ENCODE data around the gene SRGAP2B.
"Not testable (repeated sequence)": the region's sequence is repeated elsewhere in the genome, so short reads cannot be mapped to it uniquely, and the experiment has no call there.

SRGAP2B gene

DNA sequence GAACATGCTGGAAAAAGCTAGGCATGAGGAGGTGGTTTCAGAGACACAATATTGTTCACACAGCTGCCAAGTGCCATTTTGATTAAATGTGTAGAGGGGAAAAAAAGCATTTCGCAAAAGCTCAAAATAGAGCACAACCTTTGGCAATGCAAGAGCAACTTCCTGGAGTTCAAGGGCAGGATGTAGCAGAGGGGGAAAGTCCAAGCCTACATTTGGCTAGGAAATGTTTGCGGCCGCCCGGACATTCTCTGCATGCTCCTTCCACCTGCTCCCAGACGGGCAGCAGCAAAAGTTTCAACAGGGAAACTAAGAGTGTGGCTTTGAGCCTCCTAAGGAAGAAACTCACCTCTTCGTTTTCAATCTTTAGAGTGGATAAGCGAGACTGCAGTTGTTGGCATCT, 202.1 kb downstream of the SRGAP2B start:
- DNase-seq = not testable (repeated sequence)

DNA sequence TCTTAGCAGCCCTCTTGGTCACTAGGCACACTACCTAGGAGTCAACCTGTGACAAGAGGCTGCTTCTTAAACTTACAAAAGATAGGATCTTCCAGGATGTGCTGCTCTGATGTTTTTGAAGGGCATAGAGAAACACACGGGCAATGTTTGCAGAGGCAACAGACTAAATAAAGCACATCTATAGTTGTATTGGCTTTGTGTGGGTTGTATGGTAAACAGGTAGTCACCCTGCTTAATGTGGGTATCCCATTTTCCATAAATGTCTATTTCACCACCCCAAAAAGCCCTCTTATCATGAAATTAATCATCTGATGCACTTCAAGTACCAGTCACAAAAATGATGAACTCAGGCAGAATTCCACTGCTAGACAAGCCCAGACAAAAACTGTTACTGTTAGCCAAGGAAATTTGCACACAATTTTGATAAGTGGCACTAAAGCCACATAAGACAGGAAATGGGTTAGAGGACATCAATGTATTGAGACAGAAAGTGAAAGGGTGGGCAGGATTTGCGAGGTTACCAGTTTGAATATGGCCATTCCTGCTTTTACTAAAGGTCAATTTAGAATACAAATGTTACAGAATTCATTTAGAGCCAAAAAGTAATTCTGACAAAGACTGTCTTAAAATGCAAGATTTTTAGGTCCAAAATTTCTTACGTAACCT, 205.5 kb downstream of the SRGAP2B start:
- DNase-seq = not testable (repeated sequence)

DNA sequence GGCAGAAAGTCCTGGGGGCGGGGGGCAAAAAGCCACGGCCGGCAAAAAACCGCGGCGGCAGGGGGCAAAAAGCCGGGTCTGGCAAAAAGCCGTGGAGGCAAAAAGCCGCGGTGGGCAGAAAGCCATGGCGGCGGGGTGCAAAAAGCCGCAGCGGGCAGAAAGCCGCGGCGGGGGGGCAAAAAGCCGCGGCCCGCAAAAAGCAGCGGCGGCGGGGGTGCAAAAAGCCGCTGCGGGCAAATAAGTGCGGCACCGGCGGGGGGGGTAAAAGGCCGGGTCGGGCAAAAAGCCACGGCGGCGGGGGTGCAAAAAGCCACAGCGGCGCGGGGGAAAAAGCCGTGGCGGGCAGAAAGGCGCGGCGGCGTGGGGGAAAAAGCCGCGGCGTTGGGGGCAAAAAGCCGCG, 212.1 kb downstream of the SRGAP2B start:
- not testable (repeated sequence) for DNase-seq

DNA sequence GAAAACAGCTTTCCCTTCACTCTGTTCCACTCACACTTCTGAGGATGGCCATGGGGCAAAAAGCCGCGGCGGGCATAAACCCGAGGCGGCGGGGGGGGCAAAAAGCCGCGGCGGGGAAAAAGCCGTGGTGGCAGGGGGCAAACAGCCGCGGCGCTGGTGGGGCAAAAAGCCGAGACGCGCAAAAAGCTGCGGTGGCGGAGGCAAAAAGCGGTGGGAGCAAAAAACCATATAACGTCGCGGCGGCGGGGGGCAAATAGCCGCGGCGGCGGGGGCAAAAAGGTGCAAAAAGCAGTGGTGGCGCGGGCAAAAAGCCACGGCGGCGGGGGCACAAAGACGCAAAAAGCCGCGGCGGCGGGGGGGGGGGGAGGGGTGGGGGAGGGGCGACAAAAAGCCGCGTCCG, 212.8 kb downstream of the SRGAP2B start:
- DNase-seq = not testable (repeated sequence)

DNA sequence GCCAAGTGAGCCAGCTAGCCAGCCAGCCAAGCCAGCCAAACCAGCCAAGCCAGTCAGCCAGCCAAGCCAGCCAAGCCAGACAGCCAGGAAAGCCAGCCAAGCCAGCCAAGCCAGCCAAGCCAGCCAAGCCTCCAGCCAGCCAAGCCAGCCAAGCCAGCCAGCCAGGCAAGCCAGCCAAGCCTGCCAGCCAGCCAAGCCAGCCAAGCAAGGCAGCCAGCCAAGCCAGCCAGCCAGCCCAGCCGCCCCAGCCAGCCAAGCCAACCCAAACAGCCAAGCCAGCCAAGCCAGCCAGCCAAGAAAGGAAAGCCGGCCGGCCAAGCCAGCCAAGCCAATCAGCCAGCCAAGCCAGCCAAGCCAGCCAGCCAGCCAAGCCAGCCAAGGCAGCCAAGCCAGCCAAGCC, 236.5 kb downstream of the SRGAP2B start:
- DNase-seq = not testable (repeated sequence)

All from NCI-H1436 treated with DMSO at 0.1 percent for 48 hours (cell line).